ENCODE data around the gene PRKN. TPM values are rescaled to one million over a fixed set of nuclear protein-coding genes. Genes with fewer than 3 reads are reported as not detected.

The PRKN gene
- total RNA-seq, 1 experiment from 2014 or later: 1.2 TPM

GRCh38 chr6:162267641-162268040 lies 459.9 kb downstream of the PRKN start:
- Histone ChIP-seq H3K27ac (ENCODE audit: low read depth, low read length, poor library complexity, severe bottlenecking) (no peak overlapping the region), H3K4me1 (ENCODE audit: insufficient read depth, low read length, poor library complexity, severe bottlenecking) (no peaks in the 10 kb centered on the region), H3K4me3 (ENCODE audit: low read depth, low read length, poor library complexity, severe bottlenecking) (no peak overlapping the region), H3K9me3 (ENCODE audit: low read depth, low read length, poor library complexity, severe bottlenecking) (no peaks in the 10 kb centered on the region), H3K27me3 (replicated peaks; ENCODE audit: insufficient read depth, low read depth, low read length, poor library complexity) (no peaks in the 10 kb centered on the region), H3K36me3 (ENCODE audit: insufficient read depth, low read length, poor library complexity, severe bottlenecking) (no peaks in the 10 kb centered on the region)
- intact Hi-C loops (cut with micrococcal nuclease; ENCODE audit: unreplicated experiment): no loop called here
- ChIA-PET POLR2A (ENCODE audit: low non-redundant PET) (no interaction called here), CTCF (no interaction called here)
- no TSS peak for BruUV-seq (replicated peaks)
- DNase-seq (ENCODE audit: low spot score): no peak
- no peak for TF ChIP-seq EZH2 (IDR thresholded peaks at IDR 0.05; ENCODE audit: borderline replicate concordance, low read depth, low read length, poor library complexity, severe bottlenecking)
- TF ChIP-seq, protein P1, sequence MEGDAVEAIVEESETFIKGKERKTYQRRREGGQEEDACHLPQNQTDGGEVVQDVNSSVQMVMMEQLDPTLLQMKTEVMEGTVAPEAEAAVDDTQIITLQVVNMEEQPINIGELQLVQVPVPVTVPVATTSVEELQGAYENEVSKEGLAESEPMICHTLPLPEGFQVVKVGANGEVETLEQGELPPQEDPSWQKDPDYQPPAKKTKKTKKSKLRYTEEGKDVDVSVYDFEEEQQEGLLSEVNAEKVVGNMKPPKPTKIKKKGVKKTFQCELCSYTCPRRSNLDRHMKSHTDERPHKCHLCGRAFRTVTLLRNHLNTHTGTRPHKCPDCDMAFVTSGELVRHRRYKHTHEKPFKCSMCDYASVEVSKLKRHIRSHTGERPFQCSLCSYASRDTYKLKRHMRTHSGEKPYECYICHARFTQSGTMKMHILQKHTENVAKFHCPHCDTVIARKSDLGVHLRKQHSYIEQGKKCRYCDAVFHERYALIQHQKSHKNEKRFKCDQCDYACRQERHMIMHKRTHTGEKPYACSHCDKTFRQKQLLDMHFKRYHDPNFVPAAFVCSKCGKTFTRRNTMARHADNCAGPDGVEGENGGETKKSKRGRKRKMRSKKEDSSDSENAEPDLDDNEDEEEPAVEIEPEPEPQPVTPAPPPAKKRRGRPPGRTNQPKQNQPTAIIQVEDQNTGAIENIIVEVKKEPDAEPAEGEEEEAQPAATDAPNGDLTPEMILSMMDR (conservative IDR thresholded peaks at IDR 0.05; ENCODE audit: low read depth, low read length): no peak

- ChIA-PET POLR2A (ENCODE audit: low non-redundant PET) (no interaction called here), CTCF (no interaction called here)
- H3K36me3 ChIP-seq (ENCODE audit: insufficient read depth, low read length, poor library complexity, severe bottlenecking): no peaks in the 10 kb centered on the region
- no peaks in the 10 kb centered on the region for H3K4me1 ChIP-seq (ENCODE audit: insufficient read depth, low read length, poor library complexity, severe bottlenecking)
- intact Hi-C loops (cut with micrococcal nuclease; ENCODE audit: unreplicated experiment): no loop called here
- no peak overlapping the region for H3K27ac ChIP-seq (ENCODE audit: low read depth, low read length, poor library complexity, severe bottlenecking)
- no peaks in the 10 kb centered on the region for H3K27me3 ChIP-seq (replicated peaks; ENCODE audit: insufficient read depth, low read depth, low read length, poor library complexity)
- DNase-seq (ENCODE audit: low spot score): no peak
- H3K9me3 ChIP-seq (ENCODE audit: low read depth, low read length, poor library complexity, severe bottlenecking): no peaks in the 10 kb centered on the region
- no peak overlapping the region for H3K4me3 ChIP-seq (ENCODE audit: low read depth, low read length, poor library complexity, severe bottlenecking)
- BruUV-seq (replicated peaks): no TSS peak
- TF ChIP-seq EZH2 (IDR thresholded peaks at IDR 0.05; ENCODE audit: borderline replicate concordance, low read depth, low read length, poor library complexity, severe bottlenecking): no peak
- TF ChIP-seq, protein P1 (conservative IDR thresholded peaks at IDR 0.05; ENCODE audit: low read depth, low read length): no peak
Observed at GRCh38 chr6:162267126-162267525, 460.4 kb downstream of the PRKN start.

DNA sequence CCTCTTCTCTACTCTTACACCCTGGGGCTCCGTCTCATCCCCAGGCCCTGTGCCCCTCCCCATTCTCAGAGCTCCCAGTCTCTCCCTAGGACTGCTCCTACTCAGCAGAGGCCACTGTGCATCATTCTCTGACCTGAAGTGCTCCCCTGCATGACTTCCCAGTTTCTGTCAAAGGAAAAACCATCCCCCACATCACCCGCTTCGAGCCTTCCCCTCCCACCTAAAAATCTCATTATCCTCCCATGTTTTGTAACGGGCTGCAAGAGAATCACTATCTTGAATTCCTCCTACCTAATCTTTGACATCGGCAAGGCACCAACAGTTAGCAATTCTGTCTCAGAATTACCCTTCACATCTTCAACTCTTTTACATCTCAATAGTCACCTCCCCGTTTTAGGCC lies 463.0 kb downstream of the PRKN start:
- CTCF ChIA-PET: no interaction called here
- POLR2A ChIA-PET (ENCODE audit: low non-redundant PET): no interaction called here
- no TSS peak for BruUV-seq (replicated peaks)
- TF ChIP-seq EZH2 (IDR thresholded peaks at IDR 0.05; ENCODE audit: borderline replicate concordance, low read depth, low read length, poor library complexity, severe bottlenecking): no peak
- intact Hi-C loops (cut with micrococcal nuclease; ENCODE audit: unreplicated experiment): no loop called here
- Histone ChIP-seq H3K4me3 (ENCODE audit: low read depth, low read length, poor library complexity, severe bottlenecking) (no peak overlapping the region), H3K27ac (ENCODE audit: low read depth, low read length, poor library complexity, severe bottlenecking) (no peak overlapping the region), H3K4me1 (ENCODE audit: insufficient read depth, low read length, poor library complexity, severe bottlenecking) (no peaks in the 10 kb centered on the region), H3K36me3 (ENCODE audit: insufficient read depth, low read length, poor library complexity, severe bottlenecking) (no peaks in the 10 kb centered on the region), H3K27me3 (replicated peaks; ENCODE audit: insufficient read depth, low read depth, low read length, poor library complexity) (no peaks in the 10 kb centered on the region), H3K9me3 (ENCODE audit: low read depth, low read length, poor library complexity, severe bottlenecking) (no peaks in the 10 kb centered on the region)
- DNase-seq (ENCODE audit: low spot score): no peak

DNA sequence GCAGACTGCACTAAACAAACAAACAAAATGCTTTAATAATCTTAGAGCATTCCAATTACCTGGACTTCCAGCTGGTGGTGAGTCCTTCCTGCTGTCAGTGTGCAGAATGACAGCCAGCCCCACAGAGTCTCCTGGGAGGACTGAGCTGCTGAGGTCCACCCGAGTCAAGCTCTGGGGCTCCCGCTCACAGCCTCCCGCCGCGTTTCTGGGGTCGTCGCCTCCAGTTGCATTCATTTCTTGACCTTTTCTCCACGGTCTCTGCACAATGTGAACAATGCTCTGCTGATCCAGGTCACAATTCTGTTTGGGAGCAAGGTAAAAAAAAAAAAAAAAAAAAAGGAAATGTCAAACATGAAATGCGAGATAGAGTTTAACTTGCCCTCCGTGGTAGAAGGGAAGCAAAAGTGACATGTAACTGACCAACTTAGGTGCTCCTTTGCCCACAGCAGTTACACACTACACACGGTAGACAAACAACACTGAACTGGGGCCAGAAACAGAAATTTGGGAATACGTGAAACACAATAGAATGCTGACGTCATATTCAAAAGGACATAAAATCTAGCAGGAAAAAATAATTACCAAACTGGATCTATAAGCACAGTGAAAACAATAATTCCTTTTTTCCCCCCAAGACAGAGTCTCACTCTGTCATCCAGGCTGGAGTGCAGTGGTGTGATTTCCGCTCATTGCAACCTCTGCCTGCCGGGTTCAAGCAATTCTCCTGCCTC lies 464.9 kb downstream of the PRKN start:
- no peaks in the 10 kb centered on the region for H3K9me3 ChIP-seq (ENCODE audit: low read depth, low read length, poor library complexity, severe bottlenecking)

More for the DNA sequence above, 464.9 kb downstream of the PRKN start:
- Histone ChIP-seq H3K27ac (ENCODE audit: low read depth, low read length, poor library complexity, severe bottlenecking) (no peak overlapping the region), H3K27me3 (replicated peaks; ENCODE audit: insufficient read depth, low read depth, low read length, poor library complexity) (no peaks in the 10 kb centered on the region), H3K4me1 (ENCODE audit: insufficient read depth, low read length, poor library complexity, severe bottlenecking) (no peaks in the 10 kb centered on the region), H3K36me3 (ENCODE audit: insufficient read depth, low read length, poor library complexity, severe bottlenecking) (no peaks in the 10 kb centered on the region), H3K4me3 (ENCODE audit: low read depth, low read length, poor library complexity, severe bottlenecking) (no peak overlapping the region)
- intact Hi-C loops (cut with micrococcal nuclease; ENCODE audit: unreplicated experiment): no loop called here
- CTCF ChIA-PET: no interaction called here
- POLR2A ChIA-PET (ENCODE audit: low non-redundant PET): no interaction called here
- TF ChIP-seq, protein P1 (conservative IDR thresholded peaks at IDR 0.05; ENCODE audit: low read depth, low read length): no peak
- no peak for TF ChIP-seq EZH2 (IDR thresholded peaks at IDR 0.05; ENCODE audit: borderline replicate concordance, low read depth, low read length, poor library complexity, severe bottlenecking)
- no peak for DNase-seq (ENCODE audit: low spot score)
- no TSS peak for BruUV-seq (replicated peaks)

Measured in A673 (cell line).